ENCODE measurements around the gene CCNJL.
A peak's percentile ranks its signal among the peaks of the same experiment; 100 is the strongest.

CCNJL gene

DNA sequence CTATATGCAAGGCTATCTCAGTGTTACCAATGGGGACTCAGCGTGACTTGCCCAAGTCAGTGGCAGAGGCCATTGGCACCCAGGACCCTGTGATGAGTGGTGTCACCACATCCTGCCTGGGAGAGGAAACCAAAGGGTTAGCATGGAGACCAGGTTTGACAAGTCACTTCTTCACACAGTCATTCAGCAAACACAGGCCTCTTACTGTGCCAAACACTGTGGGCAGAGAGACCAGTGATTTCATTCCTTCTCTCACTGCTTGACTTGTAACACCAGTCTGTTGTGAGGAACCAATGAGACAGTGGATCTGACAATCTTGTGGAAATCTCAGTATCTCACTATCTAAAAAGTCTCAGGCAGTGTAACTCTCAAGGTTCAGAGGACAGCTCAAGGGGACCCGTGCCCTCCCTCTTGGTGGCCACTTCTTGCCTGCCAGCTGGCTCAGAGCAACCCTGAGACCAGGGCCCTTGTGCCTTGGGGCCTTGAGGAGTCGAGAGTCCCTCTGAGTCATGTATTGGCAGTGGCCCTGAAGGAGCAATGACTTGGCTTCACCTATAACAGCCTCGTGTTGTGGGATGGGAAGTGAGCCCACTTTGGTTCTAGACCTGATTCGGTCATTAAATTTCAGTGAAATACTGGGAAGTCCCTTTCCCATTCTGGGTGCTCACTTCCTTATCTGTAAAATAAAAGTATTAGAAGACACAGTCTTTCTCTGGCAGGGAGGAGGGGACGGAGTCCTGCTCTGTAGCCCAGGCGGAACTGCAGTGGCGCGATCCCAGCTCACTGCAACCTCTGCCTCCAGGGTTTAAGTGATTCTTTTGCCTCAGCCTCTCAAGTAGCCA lies 81.5 kb downstream of the CCNJL start:
- DNase-seq (ENCODE audit: low read depth in 2 of 3, low spot score in 1 of 3), result peak in 1 of 3 donors; percentile 2

DNA sequence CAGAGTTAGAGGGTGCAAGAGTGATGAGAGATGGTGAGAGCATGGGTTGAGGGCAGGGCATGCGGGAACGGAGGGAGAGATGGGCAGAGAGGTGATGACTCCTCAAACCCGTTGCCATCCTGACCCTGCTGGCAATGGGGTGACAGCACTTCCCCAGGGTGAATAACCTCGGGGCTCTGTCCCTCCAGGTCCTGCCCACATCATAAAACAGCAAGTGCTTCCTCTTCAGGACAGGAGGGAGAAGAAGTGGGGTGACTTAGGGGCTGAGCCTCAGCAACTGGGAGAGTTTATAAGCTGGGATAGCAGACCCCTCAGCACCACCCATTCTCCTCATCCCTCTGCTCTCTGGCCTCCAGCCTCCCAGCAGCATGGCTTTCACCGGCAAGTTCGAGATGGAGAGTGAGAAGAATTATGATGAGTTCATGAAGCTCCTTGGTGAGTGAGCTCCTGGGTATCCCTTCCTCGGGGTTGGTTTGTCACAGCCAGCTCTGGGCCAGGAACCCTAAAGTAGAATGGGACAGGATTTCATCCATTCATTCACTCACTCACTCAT lies 83.1 kb downstream of the CCNJL start, which contains the start of gene FABP6:
Gene FABP6, plus strand, starts transcription at position 317 of the 553 bp plus-strand sequence. Its CDS starts 52 bp downstream, at position 369.
- DNase-seq (ENCODE audit: low read depth in 2 of 3, low spot score in 1 of 3), result no peak

DNA sequence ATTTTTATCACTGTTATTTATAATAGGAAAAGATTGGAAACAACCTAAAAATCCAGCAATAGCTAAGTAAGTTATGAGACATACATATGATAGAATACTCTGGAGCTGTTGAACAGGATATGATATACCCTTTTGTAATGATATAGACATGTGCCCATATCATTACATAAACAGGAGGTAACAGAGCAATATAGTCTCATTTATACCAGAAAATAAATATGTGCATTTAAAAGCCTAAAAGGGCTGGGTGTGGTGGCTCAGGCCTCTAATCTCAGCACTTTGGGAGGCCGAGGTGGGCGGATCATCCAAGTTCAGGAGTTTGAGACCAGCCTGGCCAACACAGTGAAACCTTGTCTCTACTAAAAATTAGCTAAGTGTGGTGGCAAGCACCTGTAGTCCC lies 85.4 kb downstream of the CCNJL start:
- no peak for DNase-seq (ENCODE audit: low read depth in 2 of 3, low spot score in 1 of 3)

DNA sequence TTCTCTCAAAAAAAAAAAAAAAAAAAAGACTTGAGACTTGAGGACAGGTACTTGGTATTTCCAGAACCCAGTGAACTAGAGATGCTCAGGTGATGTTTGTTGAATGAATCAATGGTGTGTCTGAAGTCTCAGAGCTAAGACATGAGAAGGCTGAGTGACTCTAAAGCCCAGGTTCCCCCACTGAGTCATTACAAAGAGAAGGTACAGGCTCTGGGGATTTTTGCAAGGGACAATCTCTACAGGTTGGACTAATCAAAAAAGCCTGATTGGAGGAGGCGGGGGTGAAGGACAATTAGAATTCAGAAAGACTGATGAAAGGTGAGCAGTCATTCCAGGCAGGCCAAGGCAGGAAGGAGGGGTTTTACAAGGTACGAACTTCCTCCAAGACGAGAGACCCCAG lies 91.3 kb downstream of the CCNJL start:
- DNase-seq (ENCODE audit: low read depth in 2 of 3, low spot score in 1 of 3), result no peak

DNA sequence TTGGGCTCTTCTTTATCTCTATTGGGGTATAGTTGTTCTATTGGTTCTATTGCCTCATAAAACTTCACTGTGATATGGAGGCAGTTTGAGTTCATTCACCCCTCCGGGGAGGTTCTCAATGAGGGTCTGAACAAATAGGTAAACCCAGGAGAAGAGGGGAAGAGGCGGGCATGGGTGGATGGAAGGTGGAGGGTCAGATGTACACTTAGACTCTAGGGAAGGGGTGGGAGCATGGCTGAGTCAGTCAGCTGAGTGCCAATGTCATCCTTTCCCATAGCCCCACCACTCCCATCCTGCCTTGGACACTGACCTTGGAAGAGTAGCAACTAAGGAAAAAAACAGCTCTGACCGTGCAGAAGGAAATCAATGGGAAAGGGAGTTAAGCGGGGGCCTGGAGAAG lies 93.0 kb downstream of the CCNJL start:
- no peak for DNase-seq (ENCODE audit: low read depth in 2 of 3, low spot score in 1 of 3)

DNA sequence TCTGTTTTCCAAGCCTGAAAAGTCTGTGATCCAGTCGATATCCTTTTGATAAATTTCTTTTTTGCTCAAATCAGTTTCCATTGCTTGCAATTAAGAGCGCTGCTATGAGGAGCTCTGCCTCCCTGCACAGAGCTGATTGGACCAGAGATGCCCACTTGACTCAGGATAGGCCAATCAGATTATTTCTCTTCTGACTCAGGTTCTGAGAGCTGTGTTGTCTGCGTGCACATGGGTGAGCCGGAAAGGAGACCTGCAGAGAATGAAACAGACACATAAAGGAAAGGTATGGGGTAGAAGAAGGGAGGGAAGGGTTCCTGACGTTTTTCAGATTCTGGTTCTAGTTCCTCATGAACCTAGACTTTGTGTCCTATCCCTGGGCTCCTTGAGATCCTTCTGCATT lies 98.8 kb downstream of the CCNJL start:
- DNase-seq (ENCODE audit: low read depth in 2 of 3, low spot score in 1 of 3), result no peak

DNA sequence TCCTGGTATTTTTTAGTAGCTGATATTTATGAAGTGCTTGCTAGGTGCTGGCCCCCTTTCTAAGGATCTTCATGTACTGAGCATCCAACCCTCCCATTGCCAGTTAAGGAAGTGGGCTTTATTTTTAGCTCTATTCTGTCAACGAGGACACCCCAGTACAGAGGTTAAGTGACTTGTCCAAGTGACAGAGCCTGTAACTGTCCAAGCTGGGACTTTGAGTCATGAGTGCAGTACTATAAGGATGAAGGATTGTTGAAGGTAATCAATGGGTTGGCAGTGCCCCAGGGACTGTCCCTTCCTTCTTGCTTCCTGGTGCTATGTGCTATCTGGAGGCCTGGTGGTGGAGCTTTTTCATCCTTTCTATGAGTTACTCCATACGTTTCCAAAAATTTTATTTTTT lies 101.0 kb downstream of the CCNJL start:
- DNase-seq (ENCODE audit: low read depth in 2 of 3, low spot score in 1 of 3), result no peak

DNA sequence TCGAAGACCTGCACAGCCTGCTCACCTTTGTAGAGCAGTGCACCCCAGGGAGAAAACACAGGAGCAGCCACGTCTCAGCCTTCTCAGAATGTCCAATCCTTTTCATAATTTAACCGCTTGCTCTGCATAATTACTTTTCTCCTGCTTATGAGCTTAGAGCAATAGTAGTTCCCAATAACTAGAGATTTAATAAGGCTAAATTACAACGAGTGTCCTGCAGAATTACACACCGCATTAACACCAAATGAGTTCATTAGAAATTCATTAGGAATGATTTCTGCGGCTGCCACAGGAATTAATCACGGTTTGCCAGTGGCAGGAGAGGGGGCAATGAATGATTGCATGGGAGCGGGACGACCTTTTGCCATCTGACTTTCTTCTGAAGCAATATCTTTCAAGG lies 101.8 kb downstream of the CCNJL start:
- DNase-seq (ENCODE audit: low read depth in 2 of 3, low spot score in 1 of 3), result no peak

DNA sequence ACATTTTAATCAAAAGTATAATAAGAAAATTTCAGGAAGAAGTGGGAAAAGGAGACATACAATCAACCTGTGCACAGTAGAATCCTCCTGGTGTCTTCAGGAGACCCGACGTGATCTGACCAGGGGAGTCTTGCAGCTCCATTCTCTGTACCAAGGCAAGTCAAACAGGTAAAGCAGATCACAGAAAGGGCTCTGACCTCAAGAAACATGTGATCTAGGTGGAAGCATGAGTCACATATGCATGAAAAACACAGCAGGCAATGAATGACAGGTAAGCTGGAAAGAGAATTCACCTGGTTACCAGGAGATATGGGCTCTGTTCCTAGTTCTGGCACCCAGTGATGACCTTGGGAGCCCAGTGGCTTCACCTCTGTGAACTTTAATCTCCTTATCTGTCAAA lies 102.4 kb downstream of the CCNJL start:
- DNase-seq (ENCODE audit: low read depth in 2 of 3, low spot score in 1 of 3), result no peak

DNA sequence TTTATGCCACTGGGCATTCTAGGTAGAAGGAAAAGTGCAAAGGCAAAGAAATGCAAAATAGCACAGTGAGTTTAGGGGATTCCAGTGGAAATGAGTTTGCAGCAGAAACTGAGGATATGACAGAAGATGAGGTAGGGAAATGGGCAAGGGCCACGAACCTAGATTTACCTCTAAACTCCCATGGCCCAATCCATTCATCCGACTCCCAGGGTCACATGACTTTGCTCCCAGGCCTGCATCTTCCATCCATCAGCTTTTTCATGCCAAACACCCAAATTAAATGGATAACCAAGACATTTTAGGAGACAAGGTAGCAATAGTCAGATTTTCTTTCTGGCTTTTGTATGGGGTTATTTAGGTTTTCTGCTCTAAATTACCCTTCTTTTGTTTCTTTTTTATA lies 105.3 kb downstream of the CCNJL start:
- DNase-seq (ENCODE audit: low read depth in 2 of 3, low spot score in 1 of 3), result no peak

Data from stimulated activated CD4-positive, alpha-beta T cell treated with anti-CD3 and anti-CD28 coated beads, Interleukin-12 subunit alpha, Interleukin-12 subunit beta, amount 100 ng/mL, for 48 hours (primary cell).